HG02840 (cell line): ENCODE results near the gene ZNF655.
"Not testable (repeated sequence)": the region's sequence is repeated elsewhere in the genome, so short reads cannot be mapped to it uniquely, and the experiment has no call there.

ENCODE experiments used
- ATAC-seq: cut with Tn5 transposase; IDR thresholded peaks from one replicate; pipeline ENCODE4 v1.9.1; 2021; ENCODE audit warnings: mild to moderate bottlenecking, moderate library complexity, moderate number of reproducible peaks; ENCODE audit not compliant: unreplicated experiment, low FRiP score

The ZNF655 gene

GRCh38 chr7:99558306-99559174 lies at the start of gene ZNF655:
TSS of gene ZNF655 (plus strand) at chr7:99558642. CDS start at chr7:99560560, 1,918 bp downstream.
- peak; percentile 88 for ATAC-seq

GRCh38 chr7:99514050-99514449 lies 44.4 kb upstream of the ZNF655 start:
- no peak for ATAC-seq

- no peak for ATAC-seq
Observed at GRCh38 chr7:99521399-99521798, 37.0 kb upstream of the ZNF655 start.

GRCh38 chr7:99525713-99526440 lies 32.6 kb upstream of the ZNF655 start:
- no peak for ATAC-seq

- no peak for ATAC-seq
Observed at GRCh38 chr7:99531354-99531765, 27.1 kb upstream of the ZNF655 start.

- ATAC-seq = no peak
Observed at GRCh38 chr7:99535667-99536066, 22.8 kb upstream of the ZNF655 start.

- ATAC-seq = no peak
Observed at GRCh38 chr7:99539213-99539811, 19.1 kb upstream of the ZNF655 start.

GRCh38 chr7:99540542-99540941 lies 17.9 kb upstream of the ZNF655 start:
- ATAC-seq = no peak

GRCh38 chr7:99541212-99541611 lies 17.2 kb upstream of the ZNF655 start:
- no peak for ATAC-seq

- ATAC-seq = no peak
Observed at GRCh38 chr7:99543081-99543671, 15.3 kb upstream of the ZNF655 start.

- ATAC-seq = no peak
Observed at GRCh38 chr7:99543916-99544315, 14.5 kb upstream of the ZNF655 start.

GRCh38 chr7:99545308-99545707 lies 13.1 kb upstream of the ZNF655 start:
- ATAC-seq = not testable (repeated sequence)

GRCh38 chr7:99549545-99549944 lies 8.9 kb upstream of the ZNF655 start:
- ATAC-seq = not testable (repeated sequence)

- ATAC-seq = no peak
Observed at GRCh38 chr7:99551334-99551733, 7.1 kb upstream of the ZNF655 start.

GRCh38 chr7:99551767-99552463 lies 6.5 kb upstream of the ZNF655 start, which contains the start of gene FAM200A:
TSS of gene FAM200A (minus strand) at chr7:99552114. CDS start at chr7:99548407, 3,707 bp downstream.
- ATAC-seq = peak; percentile 79

GRCh38 chr7:99553039-99553438 lies 5.4 kb upstream of the ZNF655 start:
- no peak for ATAC-seq

GRCh38 chr7:99554939-99555338 lies 3.5 kb upstream of the ZNF655 start:
- no peak for ATAC-seq

GRCh38 chr7:99557196-99557607 lies 1.2 kb upstream of the ZNF655 start:
- no peak for ATAC-seq

GRCh38 chr7:99557940-99558305 lies 519 bp upstream of the ZNF655 start:
- peak; percentile 51 for ATAC-seq
